Measurements from ENCODE around the gene EXOG. TPM values are rescaled to one million over a fixed set of nuclear protein-coding genes. Genes with fewer than 3 reads are reported as not detected.

Gene EXOG
- total and polyA plus RNA-seq, 10 donors: 3.9 to 20.9 (median 18.1) TPM

- no peak for TF ChIP-seq POLR2AphosphoS5 (IDR thresholded peaks at IDR 0.05)
- no peak for TF ChIP-seq CTCF (IDR thresholded peaks at IDR 0.05 in 8 of 11, conservative IDR thresholded peaks at IDR 0.05 in 3 of 11)
- TF ChIP-seq POLR2A (IDR thresholded peaks at IDR 0.05): no peak
- no peak overlapping the region for H3K4me3 ChIP-seq
- DNase-seq: no peak
- peaks cover 0 to 14% (median 5%) of the 10 kb centered on the region in 8 donors for H3K9me3 ChIP-seq
- no peaks in the 10 kb centered on the region for H3K4me1 ChIP-seq
- H3K36me3 ChIP-seq: peaks cover 0 to 10% (median 0%) of the 10 kb centered on the region in 6 donors
- no peak overlapping the region for H3K27ac ChIP-seq
- 83 to 94% (median 86%) methylated on average over 2 of the region's 2 CpGs for WGBS, 5 donors
- no peaks in the 10 kb centered on the region for H3K27me3 ChIP-seq (replicated peaks in 1 of 7)
- intact Hi-C loops (cut with DNase I; ENCODE audit: low total_unique reads): no loop called here
Measured at GRCh38 chr3:38553071-38553470, 56.9 kb downstream of the EXOG start.

- peak; percentile 44 for DNase-seq
- intact Hi-C loops (cut with DNase I; ENCODE audit: low total_unique reads): no loop called here
Measured at GRCh38 chr3:38554127-38554827, 58.1 kb downstream of the EXOG start.

GRCh38 chr3:38555149-38555840, 59.2 kb downstream of the EXOG start:
- intact Hi-C loops (cut with DNase I; ENCODE audit: low total_unique reads): no loop called here

More at GRCh38 chr3:38554127-38554827, 58.1 kb downstream of the EXOG start:
- Histone ChIP-seq H3K27ac (no peak overlapping the region), H3K9me3 (peaks cover 0 to 14% (median 5%) of the 10 kb centered on the region in 8 donors), H3K4me3 (no peak overlapping the region), H3K27me3 (replicated peaks in 1 of 7) (no peaks in the 10 kb centered on the region), H3K4me1 (no peaks in the 10 kb centered on the region), H3K36me3 (peaks cover 0 to 10% (median 0%) of the 10 kb centered on the region in 6 donors)
- WGBS, 5 donors: 89 to 93% (median 92%) methylated on average over 8 of the region's 8 CpGs
- TF ChIP-seq POLR2AphosphoS5 (IDR thresholded peaks at IDR 0.05): no peak
- TF ChIP-seq POLR2A (IDR thresholded peaks at IDR 0.05): no peak
- no peak for TF ChIP-seq CTCF (IDR thresholded peaks at IDR 0.05 in 8 of 11, conservative IDR thresholded peaks at IDR 0.05 in 3 of 11)

More at GRCh38 chr3:38555149-38555840, 59.2 kb downstream of the EXOG start:
- no peaks in the 10 kb centered on the region for H3K4me1 ChIP-seq
- H3K27me3 ChIP-seq (replicated peaks in 1 of 7): no peaks in the 10 kb centered on the region
- 73 to 100% (median 82%) methylated on average over 1 to 6 of the region's 6 CpGs for WGBS, 5 donors
- H3K9me3 ChIP-seq: peaks cover 0 to 14% (median 5%) of the 10 kb centered on the region in 8 donors
- peaks cover 0 to 8% (median 0%) of the 10 kb centered on the region in 6 donors for H3K36me3 ChIP-seq
- DNase-seq: peak; percentile 44
- H3K4me3 ChIP-seq: no peak overlapping the region
- H3K27ac ChIP-seq: no peak overlapping the region
- TF ChIP-seq POLR2AphosphoS5 (IDR thresholded peaks at IDR 0.05): no peak
- TF ChIP-seq POLR2A (IDR thresholded peaks at IDR 0.05): no peak
- TF ChIP-seq CTCF (IDR thresholded peaks at IDR 0.05 in 8 of 11, conservative IDR thresholded peaks at IDR 0.05 in 3 of 11): no peak

Data from spleen (tissue), 11 donors.